HS-27A (cell line): ENCODE results near the gene C11orf86.

Source experiments
- DNase-seq: peaks from one replicate; pipeline ENCODE4 v3.0.0-alpha.2; 2012; ENCODE audit warnings: low read depth, missing footprints

The C11orf86 gene

DNA sequence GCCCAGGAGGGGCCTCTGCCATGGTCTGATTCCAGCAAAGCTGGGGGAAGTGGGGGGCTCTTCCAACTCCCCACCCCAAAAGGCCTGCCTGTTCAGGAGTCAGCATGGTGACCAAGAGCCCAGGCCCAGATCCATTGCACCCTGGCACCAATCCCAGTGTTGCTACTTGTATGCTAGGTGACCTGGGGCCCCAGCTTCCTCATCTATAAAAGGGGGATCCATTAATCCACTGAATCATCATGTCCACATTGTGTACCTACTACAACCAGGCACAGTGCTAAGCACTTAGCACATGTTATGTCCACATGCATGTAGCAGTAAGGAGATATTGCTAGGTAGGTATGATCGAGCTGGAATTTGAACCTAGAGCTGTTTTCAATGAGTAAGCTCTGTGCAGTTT is 49.9 kb downstream of the C11orf86 start:
- DNase-seq: no peak

DNA sequence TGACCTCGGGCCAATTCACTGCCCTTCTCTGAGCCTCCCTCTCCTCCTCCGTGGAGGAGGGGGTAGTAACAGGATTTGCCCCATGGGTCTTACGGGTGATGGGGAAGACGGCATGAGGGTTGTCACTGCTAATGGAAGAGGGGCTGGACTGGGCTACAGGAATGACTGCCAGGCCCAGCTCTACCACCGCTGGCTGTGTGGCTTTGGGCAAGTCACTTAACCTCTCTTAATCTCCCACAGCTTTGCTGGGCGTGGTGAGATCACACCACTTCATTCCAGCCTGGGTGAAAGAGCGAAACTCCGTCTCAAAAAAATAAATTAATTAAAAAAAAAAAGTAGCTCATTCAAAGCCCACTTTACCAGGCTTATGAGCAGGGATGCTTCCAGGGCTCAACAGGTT is 50.6 kb downstream of the C11orf86 start:
- no peak for DNase-seq
